GM21447 (cell line): Measurements from ENCODE around the gene TEAD4.

Experiments used
- ATAC-seq: cut with Tn5 transposase; IDR thresholded peaks from one replicate; pipeline ENCODE4 v1.9.1; 2021; ENCODE audit not compliant: unreplicated experiment

TEAD4 gene

GRCh38 chr12:2959192-2959504, at the start of gene TEAD4:
Gene TEAD4 (plus strand): TSS chr12:2959397.
- no peak for ATAC-seq

GRCh38 chr12:2912216-2912575, 47.0 kb upstream of the TEAD4 start:
- no peak for ATAC-seq

- no peak for ATAC-seq
Observed at GRCh38 chr12:2919249-2919648, 39.9 kb upstream of the TEAD4 start.

GRCh38 chr12:2922329-2922728, 36.9 kb upstream of the TEAD4 start:
- ATAC-seq, result no peak

GRCh38 chr12:2923057-2923456, 36.1 kb upstream of the TEAD4 start:
- no peak for ATAC-seq

GRCh38 chr12:2924019-2924418, 35.2 kb upstream of the TEAD4 start:
- no peak for ATAC-seq

GRCh38 chr12:2925322-2925995, 33.7 kb upstream of the TEAD4 start:
- no peak for ATAC-seq

- no peak for ATAC-seq
Observed at GRCh38 chr12:2930865-2931264, 28.3 kb upstream of the TEAD4 start.

GRCh38 chr12:2933586-2933985, 25.6 kb upstream of the TEAD4 start:
- ATAC-seq, result no peak

- no peak for ATAC-seq
Observed at GRCh38 chr12:2934371-2934770, 24.8 kb upstream of the TEAD4 start.

- no peak for ATAC-seq
Observed at GRCh38 chr12:2936301-2936700, 22.9 kb upstream of the TEAD4 start.

GRCh38 chr12:2937500-2937899, 21.7 kb upstream of the TEAD4 start:
- ATAC-seq, result no peak

GRCh38 chr12:2939191-2939590, 20.0 kb upstream of the TEAD4 start:
- no peak for ATAC-seq

- no peak for ATAC-seq
Observed at GRCh38 chr12:2940564-2940963, 18.6 kb upstream of the TEAD4 start.

GRCh38 chr12:2941524-2941923, 17.7 kb upstream of the TEAD4 start:
- no peak for ATAC-seq

- no peak for ATAC-seq
Observed at GRCh38 chr12:2944401-2945047, 14.7 kb upstream of the TEAD4 start.

GRCh38 chr12:2949411-2949810, 9.8 kb upstream of the TEAD4 start:
- no peak for ATAC-seq

- ATAC-seq, result no peak
Observed at GRCh38 chr12:2955888-2956287, 3.3 kb upstream of the TEAD4 start.

- no peak for ATAC-seq
Observed at GRCh38 chr12:2957816-2958431, 1.3 kb upstream of the TEAD4 start.

- ATAC-seq, result no peak
Observed at GRCh38 chr12:2958432-2959191, 585 bp upstream of the TEAD4 start.

- no peak for ATAC-seq
Observed at GRCh38 chr12:2959505-2960389, 550 bp downstream of the TEAD4 start.
